Smooth muscle cell (in vitro differentiated cells): Measurements from ENCODE around the gene CELA2A. TPM values are rescaled to one million over a fixed set of nuclear protein-coding genes. Genes with fewer than 3 reads are reported as not detected.

ENCODE experiments used
- DNase-seq: peaks from one replicate; lab custom pipeline; 2025; ENCODE audit not compliant: unreplicated experiment; lab: John Stamatoyannopoulos, UW
- H2AFZ ChIP-seq: fragments of 200-600 bp; sonication (generic); 2 replicates; pipeline ENCODE4 v1.6.0; 2016; ENCODE audit warnings: antibody characterized with exemption, low read depth, mild to moderate bottlenecking
- H3F3A ChIP-seq: fragments of 200-600 bp; sonication (generic); 2 replicates; pipeline ENCODE4 v1.6.0; 2017; ENCODE audit warnings: antibody characterized with exemption, low read depth
- H3K27ac ChIP-seq: fragments of 200-600 bp; sonication (generic); 2 replicates; pipeline ENCODE4 v1.5.1; 2016; ENCODE audit warnings: low read depth, mild to moderate bottlenecking
- H3K27me3 ChIP-seq: fragments of 200-600 bp; sonication (generic); 2 replicates; pipeline ENCODE4 v1.6.1; 2016; ENCODE audit warnings: low read depth, mild to moderate bottlenecking
- H3K36me3 ChIP-seq: fragments of 200-600 bp; sonication (generic); 2 replicates; pipeline ENCODE4 v1.5.1; 2016; ENCODE audit warnings: low read depth
- H3K4me1 ChIP-seq: fragments of 200-600 bp; sonication (generic); 2 replicates; pipeline ENCODE4 v1.5.1; 2016; ENCODE audit warnings: low read depth
- H3K4me2 ChIP-seq: fragments of 200-600 bp; sonication (generic); 2 replicates; pipeline ENCODE4 v1.6.0; 2016; ENCODE audit warnings: mild to moderate bottlenecking
- H3K4me3 ChIP-seq: fragments of 200-600 bp; sonication (generic); 2 replicates; pipeline ENCODE4 v1.5.1; 2016; ENCODE audit warnings: mild to moderate bottlenecking
- H3K79me2 ChIP-seq: fragments of 200-600 bp; sonication (generic); 2 replicates; pipeline ENCODE4 v1.6.0; 2016; ENCODE audit warnings: low read depth, mild to moderate bottlenecking
- H3K9ac ChIP-seq: fragments of 200-600 bp; sonication (generic); 2 replicates; pipeline ENCODE4 v1.6.0; 2016; ENCODE audit warnings: low read depth
- H3K9me3 ChIP-seq: fragments of 200-600 bp; sonication (generic); replicated peaks from 2 replicates; pipeline ENCODE4 v1.5.1; 2016; ENCODE audit warnings: low read depth
- H4K20me1 ChIP-seq: fragments of 200-600 bp; sonication (generic); 2 replicates; pipeline ENCODE4 v1.6.0; 2016; ENCODE audit warnings: low read depth
- WGBS: methylation state at CpG from one replicate; pipeline ENCODE4 v1.1.7; 2016; ENCODE audit warnings: low lambda C conversion rate; 5-methylcytosine and 5-hydroxymethylcytosine counted together
- polyA plus RNA-seq: library from polyadenylated mRNA; unstranded; fragments of >200 nt; fragmentation: Nextera tagmentation; extraction: Ambion mirVana; gene quantifications from 2 replicates; pipeline ENCODE4 v1.2.1, GENCODE V29; 2016
- total RNA-seq: library from RNA; depleted of rRNA; stranded (reverse); fragments of >200 nt; gene quantifications from 2 replicates; pipeline ENCODE4 v1.2.3, GENCODE V29; 2014
- TF ChIP-seq, protein P1 (sequence below): fragments of 200-600 bp; sonication (generic); IDR thresholded peaks from 2 replicates; pipeline ENCODE4 v1.5.1; 2017; ENCODE audit warnings: borderline replicate concordance, mild to moderate bottlenecking, antibody characterized with exemption; ENCODE audit not compliant: insufficient read depth, poor library complexity, severe bottlenecking

CELA2A gene
- total and polyA plus RNA-seq, 2 experiments from 2014 or later = 2.6 TPM; not detected in 1

DNA sequence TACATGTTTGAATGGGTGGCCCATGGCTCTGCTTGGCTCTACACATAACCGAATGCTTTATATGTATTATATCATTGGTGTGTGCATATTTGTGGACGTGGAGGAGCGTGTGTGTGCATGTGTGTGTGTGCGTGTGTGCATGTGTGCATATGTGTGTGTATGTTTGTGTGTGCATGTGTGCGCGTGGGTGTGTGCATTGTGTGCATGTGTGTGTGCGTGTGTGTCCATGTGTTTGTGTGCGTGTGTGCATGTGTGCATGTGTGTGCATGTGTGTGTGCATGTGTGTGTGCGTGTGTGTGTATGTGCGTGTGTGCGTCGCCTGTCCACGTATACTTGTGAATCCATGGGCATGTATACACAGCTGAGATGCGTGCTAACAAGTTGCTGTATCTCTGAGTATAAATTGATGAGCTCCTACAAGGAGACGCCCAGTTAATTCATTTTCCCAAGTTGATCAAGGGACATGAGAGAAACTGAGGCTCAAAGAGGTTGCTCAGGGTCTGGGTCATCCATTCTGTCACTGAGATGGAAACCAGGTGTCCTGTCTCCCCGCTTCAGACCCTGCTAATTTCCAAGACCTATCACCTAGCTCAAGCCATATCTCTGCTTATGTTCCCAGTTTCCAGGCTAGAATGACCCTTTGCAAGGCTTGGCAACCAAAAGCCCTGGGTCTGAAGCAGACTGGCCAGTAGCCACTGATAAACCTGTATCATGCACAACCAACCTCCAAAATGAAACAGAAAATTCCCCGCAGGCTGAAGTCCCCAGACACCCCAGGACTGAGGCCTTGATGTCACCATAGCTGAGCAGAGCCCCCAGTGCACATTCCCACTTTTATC lies 21.1 kb upstream of the CELA2A start:
- Histone ChIP-seq H3K27me3 (no peaks in the 10 kb centered on the region), H2AFZ (no peak overlapping the region), H3K4me1 (no peaks in the 10 kb centered on the region), H3K4me3 (no peak overlapping the region), H3K9ac (no peak overlapping the region), H3K36me3 (no peaks in the 10 kb centered on the region), H3K9me3 (no peaks in the 10 kb centered on the region), H3K27ac (no peak overlapping the region), H3F3A (no peaks in the 10 kb centered on the region), H3K4me2 (no peak overlapping the region), H3K79me2 (no peaks in the 10 kb centered on the region), H4K20me1 (no peaks in the 10 kb centered on the region)
- no peak for DNase-seq
- WGBS = 95% methylated on average over 17 of the region's 17 CpGs
- TF ChIP-seq, protein P1, sequence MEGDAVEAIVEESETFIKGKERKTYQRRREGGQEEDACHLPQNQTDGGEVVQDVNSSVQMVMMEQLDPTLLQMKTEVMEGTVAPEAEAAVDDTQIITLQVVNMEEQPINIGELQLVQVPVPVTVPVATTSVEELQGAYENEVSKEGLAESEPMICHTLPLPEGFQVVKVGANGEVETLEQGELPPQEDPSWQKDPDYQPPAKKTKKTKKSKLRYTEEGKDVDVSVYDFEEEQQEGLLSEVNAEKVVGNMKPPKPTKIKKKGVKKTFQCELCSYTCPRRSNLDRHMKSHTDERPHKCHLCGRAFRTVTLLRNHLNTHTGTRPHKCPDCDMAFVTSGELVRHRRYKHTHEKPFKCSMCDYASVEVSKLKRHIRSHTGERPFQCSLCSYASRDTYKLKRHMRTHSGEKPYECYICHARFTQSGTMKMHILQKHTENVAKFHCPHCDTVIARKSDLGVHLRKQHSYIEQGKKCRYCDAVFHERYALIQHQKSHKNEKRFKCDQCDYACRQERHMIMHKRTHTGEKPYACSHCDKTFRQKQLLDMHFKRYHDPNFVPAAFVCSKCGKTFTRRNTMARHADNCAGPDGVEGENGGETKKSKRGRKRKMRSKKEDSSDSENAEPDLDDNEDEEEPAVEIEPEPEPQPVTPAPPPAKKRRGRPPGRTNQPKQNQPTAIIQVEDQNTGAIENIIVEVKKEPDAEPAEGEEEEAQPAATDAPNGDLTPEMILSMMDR = no peak

DNA sequence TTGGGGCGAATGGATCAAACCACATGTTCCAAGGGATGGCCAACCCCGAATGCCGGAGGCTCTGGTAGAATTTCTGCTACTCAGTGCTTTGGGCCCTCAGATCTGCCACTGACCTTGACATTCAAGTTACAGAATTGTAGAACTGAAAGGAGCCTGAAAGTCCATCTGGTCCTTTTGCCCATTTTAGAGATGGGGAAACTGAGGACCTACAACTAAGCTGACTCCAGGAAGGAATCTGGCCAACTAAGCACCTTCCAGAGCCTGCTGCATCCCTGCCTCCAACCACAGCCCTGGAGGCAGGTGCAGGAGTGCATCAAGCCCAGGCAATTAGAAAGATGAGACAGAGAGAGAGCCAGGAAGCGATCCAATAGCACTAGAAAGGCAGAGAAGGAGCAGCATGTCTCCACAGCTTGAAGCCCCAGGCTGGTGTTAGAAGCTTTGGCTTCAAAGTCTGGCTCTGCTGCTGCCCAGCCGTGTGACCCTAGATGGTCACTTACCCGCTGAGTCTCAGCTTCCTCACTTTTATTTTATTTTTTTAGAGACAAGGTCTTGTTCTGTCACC lies 19.6 kb upstream of the CELA2A start:
- Histone ChIP-seq H3K9ac (no peak overlapping the region), H3K4me3 (no peak overlapping the region), H3K9me3 (no peaks in the 10 kb centered on the region), H3F3A (no peaks in the 10 kb centered on the region), H3K4me1 (no peaks in the 10 kb centered on the region), H3K4me2 (no peak overlapping the region), H3K79me2 (no peaks in the 10 kb centered on the region), H3K36me3 (no peaks in the 10 kb centered on the region), H2AFZ (no peak overlapping the region), H3K27ac (no peak overlapping the region), H4K20me1 (no peaks in the 10 kb centered on the region), H3K27me3 (no peaks in the 10 kb centered on the region)
- DNase-seq = no peak
- TF ChIP-seq, protein P1 = no peak
- 94% methylated on average over 6 of the region's 6 CpGs for WGBS

DNA sequence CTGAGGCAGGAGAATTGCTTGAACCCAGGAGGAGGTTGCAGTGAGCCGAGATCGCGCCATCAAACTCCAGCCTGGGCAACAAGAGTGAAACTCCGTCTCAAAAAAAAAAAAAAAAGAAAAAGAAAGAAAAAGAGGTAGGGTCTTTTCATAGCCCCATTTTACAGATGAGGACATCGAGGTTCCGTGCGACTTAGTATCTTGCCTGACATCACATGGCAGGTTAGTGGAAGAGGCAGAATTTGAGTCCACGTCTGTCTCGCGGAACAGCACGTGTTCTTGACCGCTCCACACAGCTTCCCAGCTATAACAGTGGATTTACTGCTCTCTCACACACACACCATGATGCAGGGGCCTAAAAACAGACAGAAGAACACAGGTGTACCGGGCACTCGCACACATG lies 17.2 kb upstream of the CELA2A start:
- Histone ChIP-seq H3K36me3 (no peaks in the 10 kb centered on the region), H3K27ac (no peak overlapping the region), H2AFZ (no peak overlapping the region), H3F3A (no peaks in the 10 kb centered on the region), H3K27me3 (peaks cover 10% of the 10 kb centered on the region), H3K4me1 (no peaks in the 10 kb centered on the region), H3K4me2 (no peak overlapping the region), H3K9me3 (no peaks in the 10 kb centered on the region), H4K20me1 (no peaks in the 10 kb centered on the region), H3K4me3 (no peak overlapping the region), H3K9ac (no peak overlapping the region), H3K79me2 (no peaks in the 10 kb centered on the region)
- TF ChIP-seq, protein P1 = no peak
- no peak for DNase-seq
- WGBS = 96% methylated on average over 14 of the region's 14 CpGs
